KG1 (cell line): ENCODE data around the gene TMEM108.

Experiments used
- DNase-seq: peaks from one replicate; lab custom pipeline; 2025; lab: John Stamatoyannopoulos, UW

The TMEM108 gene

DNA sequence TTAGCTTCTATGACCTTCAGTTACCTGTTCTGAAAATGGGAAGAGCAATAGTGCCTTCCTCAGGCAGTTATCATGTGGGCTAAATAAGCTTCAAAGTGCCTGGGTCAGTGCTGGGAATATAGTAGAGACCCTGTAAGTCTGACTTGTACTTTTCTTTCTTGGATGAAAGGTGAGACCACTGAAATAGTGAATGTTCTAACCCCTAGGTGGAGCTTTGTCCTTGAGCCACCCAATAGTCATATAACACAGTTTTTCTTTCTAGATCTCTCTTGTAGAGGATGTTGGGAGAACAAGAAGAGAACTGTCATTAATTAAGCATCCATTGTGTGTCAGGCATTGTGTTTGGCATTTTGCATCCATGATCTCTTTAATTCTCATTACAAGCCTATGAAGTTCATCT is 348.7 kb downstream of the TMEM108 start:
- DNase-seq: no peak

DNA sequence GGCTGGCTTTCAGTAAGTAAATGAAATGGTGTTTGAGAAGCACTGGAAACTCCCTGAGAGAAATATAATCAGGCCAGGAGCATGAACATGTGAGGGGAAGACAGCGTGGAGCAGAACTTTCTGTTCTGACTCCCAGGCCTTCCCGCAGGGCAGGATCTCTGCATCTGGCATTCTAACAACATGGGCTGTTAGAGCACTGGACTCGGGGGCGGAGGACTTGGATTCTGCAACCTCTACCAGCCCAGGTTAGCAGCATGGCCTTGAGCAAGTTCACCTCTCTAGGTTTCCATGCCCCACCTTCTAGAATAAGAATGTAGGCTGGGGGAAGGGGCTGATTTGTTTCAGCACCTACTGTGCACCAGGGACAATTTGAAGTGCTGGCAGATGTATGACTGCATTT is 349.1 kb downstream of the TMEM108 start:
- no peak for DNase-seq

DNA sequence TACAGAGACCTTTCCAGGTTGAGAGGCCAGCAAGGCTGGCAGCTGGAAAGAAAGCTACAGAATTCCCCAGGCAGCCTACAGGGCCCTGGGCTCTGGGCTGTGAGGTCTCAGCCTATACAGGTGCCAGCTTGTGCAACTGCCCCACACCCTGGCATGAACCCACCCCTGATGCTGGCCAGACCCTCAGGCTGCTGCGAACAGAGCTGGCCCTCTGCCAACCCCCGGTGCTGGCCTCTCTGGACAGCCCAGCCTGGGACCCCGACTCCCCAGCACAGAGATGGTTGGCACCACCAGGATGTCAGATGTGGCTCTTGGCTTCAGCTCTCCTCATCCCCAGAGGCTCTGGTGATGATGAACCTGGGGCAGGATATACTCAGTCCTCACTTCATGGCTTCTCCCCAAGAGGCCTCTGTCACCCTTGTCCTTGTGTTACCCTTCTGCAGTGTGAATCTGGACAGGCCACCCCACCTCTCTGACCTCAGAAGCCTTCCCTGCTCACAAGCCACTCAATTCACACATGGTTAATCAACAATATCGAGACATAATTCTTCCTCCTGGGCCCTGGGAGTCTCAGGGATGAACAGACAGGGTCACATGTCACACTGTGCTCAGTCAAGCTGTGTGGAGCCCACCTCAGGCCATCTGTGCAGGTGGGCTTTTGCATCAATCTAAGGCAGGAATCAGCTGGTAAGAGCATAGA is 350.7 kb downstream of the TMEM108 start:
- DNase-seq: no peak

DNA sequence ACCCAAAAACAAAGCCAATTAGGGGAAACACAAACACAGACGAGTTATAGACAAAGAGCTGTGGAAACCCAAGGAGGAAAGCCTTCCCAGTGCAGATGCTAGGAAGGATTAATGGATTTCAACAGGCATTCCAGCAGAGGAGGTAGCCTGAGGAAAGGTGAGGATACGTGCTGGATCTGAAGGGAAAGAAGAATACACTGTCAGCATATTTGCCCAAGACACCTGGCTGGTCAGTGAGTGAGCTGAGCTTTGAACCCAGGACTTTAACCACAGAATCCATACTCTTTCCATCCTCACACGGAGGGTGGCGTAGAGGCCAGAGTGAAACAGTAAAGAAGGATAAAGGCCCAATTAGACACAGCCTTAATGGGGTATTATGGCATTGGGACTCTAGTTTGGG is 352.5 kb downstream of the TMEM108 start:
- no peak for DNase-seq

DNA sequence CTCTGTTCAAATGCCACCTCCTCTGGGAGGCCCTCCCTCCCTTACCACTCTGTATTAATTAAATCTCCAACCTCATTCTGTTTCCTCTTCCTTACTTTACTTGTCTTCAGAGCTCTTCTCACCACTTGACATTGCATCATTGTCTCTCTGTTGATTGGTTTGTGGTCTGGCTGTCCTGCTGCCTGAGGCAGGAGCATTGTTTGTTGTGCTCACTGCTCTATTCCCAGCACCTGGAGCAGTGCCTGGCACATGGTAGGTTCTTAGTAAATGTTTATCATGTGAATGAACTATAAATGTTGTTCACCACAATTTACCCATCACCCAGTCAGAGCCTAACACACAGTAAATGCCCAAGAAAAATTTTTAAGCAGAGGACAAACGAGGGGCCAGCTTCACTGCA is 355.0 kb downstream of the TMEM108 start:
- DNase-seq: no peak

DNA sequence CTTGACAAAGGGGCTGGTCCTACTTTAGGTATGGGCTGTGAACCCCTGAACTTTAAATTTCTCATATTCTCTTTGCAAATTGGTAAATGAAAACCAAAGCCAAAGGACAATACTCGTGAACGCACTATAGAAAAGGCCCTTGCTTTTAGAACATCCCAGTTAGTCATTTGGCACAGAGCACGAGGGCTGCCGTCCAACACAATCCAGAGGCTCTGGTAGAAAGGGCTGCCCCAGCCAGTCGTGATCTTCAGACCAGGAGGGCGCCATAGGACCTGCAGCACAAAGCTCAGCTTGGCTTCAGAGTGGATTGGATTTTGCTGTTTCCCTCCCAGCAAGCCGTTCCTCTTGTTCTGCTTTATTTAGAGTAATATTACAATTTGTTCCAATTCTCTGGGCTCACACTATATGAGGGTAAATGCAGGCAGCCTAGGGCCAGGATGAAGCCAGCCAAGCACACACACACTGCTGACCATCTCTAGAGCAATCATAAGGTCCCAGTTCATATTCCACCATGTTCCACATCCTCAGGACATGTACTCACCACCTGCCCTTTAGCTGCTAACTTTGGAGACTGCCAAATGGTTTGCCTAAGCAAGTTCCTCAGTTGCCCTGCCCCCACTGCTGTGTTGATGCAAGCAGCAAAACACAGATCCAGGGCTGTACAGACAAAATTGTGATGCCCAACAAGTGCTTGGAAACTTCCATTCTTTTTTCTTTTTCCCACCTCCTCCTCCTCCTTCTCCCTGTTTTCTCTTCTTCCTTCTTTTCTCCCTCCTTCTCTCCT is 355.7 kb downstream of the TMEM108 start:
- DNase-seq: no peak

DNA sequence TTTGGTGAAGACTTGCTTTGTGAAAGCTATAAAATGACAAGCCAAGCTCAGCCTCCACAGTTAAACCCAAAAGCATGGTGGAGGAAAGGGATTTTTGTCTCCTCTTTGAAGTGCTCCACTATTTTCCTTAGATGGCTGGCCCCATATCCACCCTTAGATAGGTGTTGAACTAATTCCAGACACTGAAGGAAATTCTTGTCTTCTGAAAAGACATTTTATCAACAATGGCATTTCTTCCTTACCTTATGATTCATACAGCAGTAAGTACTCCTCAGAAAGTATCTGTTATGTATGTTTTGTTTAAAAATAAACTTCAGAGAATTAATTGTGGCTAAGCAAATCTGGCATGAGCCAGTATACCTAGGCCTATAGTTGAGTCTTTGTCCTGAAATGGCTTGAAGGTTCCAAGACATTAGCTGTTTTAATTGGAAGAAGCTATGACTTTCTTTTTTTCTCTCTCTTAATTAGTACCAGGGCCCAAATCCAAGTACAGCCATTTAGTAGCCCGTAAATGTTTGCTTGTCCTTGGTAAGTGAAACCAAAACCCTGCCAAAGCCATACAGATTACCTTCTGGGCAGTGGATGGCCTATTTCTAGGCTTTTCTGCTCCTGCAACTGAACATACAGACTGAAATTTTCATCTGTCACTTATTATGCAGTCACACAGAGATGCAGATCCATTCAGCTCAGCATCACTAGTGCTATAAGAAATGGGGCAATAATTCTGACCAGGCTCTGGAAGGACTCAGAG is 356.5 kb downstream of the TMEM108 start:
- DNase-seq: no peak

DNA sequence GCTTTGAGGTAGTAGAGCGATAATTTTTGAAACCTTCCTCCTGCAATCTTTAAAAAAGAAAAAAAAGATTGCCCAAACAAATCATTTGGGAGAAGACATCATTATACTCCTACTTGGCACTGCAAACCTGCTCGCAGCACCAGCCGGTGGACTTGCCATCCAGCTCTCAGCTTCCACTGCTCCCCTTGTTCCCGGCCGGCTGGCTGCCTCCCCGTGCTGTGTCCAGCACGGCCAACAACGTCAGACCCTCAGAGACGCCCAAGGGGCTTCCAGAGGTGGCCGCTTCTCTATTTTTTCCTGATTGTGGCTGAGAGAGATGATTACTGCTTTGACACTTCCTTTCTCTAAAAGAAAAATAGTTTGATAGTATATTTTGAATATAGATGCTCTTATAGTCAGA is 358.7 kb downstream of the TMEM108 start:
- DNase-seq: no peak

DNA sequence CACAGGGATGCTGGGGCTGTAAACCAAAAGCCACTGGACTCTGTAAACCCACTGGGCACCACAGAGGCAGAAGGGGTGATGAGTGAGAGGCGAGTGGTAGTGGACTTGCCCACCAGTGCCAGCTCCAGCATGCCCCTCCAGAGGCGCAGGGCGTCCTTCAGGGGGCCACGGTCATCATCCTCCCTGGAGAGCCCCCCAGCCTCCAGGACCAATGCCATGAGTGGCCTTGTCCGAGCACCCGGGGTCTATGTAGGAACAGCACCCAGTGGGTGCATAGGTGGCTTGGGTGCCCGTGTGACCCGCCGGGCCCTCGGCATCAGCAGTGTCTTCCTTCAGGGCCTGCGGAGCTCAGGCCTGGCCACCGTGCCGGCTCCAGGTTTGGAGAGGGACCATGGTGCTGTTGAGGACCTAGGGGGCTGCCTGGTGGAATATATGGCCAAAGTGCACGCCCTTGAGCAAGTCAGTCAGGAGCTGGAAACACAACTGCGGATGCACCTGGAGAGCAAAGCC is 361.9 kb downstream of the TMEM108 start, which contains the start of gene BFSP2:
Gene BFSP2, plus strand, starts transcription at position 51 of the 510 bp plus-strand sequence. Its CDS starts 28 bp downstream, at position 79.
- DNase-seq: no peak

DNA sequence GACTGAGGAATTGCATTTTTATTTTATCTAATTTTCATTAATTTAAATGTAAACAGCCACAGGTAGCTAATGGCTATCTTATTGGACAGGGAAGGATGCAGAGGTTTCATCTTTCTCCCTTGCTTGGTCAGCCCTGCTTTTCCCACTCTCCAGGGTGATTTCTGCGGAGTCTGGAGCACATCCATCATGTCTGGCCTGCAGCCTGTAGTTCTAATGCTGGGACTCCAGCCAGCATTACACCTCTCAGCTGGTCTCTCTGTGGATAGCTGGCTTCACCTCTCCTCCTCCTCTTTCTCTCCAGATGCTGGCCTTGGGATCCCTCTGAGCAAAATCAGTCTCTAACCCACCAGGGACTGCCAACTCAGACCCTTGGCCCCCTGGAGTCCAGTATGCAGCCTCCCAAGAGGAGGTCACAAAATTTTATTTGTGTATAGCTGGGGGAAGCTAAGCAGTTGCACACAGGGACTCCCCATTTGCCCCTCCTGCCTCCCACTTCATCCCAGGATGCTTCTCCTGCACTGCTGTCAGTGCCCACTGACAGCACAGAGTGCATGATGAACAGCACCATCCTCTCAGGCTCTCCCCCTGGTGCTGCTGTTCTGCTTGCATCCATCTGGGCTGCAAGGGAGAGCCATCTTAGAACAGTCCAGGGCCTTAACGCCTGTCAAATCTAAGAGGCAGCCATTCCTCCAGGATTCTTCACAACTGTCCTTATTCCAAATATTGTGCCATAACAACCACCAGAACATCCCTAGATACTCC is 363.4 kb downstream of the TMEM108 start:
- no peak for DNase-seq

DNA sequence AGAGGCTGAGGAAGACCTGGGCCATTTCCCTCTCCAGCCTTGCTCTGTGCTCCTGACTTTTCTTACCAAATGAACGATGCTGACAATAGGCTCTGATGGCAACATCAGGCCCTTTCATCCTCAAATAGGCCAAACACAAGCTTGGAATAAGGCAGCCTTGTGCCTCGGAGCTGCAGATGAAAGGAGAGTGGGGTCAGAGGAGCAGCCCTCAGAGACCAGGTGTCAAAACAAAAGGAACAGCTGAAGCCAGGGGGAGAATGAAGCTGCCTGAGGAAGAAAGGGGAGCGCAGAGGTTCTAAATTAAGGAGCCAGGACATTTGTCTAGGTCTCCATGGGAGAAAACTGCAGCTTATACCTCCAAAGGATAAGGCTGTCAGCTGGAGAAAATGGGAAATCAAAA is 366.7 kb downstream of the TMEM108 start:
- no peak for DNase-seq

DNA sequence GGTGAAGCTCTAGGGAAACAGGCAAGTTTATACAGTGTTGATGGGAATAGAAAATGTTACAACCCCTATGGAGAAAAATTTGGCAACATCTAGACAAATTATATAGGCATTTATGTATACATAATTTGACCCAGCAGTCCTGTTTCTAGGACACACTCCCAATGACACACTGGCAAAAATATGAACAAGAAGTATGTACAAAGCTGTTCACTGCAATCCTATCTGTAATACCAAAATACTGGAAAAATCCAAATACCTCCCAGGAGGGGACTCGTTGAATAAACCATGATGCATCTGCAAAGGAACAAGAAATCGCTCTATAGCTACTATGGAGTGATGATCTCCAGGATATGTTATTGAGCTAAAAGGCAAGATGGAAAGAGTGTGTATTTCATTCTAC is 370.2 kb downstream of the TMEM108 start:
- DNase-seq: no peak

DNA sequence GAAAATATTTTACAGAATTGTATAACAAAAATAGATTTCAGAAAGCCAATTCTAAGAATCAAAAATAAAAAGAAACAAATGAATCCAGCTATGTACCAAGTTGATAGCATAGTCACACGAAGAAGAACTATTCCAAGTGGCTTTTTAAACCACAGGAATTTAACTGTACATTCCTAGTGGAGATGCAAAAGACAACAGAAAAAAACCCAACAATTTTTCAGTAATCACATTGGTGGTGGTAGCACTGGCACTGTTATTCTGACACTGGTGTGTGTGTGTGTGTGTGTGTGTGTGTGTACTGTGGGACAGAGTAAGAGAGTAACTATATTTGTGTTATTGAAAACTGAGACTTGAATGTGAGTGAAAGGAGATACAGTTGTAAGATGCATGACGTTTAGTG is 370.8 kb downstream of the TMEM108 start:
- DNase-seq: no peak

DNA sequence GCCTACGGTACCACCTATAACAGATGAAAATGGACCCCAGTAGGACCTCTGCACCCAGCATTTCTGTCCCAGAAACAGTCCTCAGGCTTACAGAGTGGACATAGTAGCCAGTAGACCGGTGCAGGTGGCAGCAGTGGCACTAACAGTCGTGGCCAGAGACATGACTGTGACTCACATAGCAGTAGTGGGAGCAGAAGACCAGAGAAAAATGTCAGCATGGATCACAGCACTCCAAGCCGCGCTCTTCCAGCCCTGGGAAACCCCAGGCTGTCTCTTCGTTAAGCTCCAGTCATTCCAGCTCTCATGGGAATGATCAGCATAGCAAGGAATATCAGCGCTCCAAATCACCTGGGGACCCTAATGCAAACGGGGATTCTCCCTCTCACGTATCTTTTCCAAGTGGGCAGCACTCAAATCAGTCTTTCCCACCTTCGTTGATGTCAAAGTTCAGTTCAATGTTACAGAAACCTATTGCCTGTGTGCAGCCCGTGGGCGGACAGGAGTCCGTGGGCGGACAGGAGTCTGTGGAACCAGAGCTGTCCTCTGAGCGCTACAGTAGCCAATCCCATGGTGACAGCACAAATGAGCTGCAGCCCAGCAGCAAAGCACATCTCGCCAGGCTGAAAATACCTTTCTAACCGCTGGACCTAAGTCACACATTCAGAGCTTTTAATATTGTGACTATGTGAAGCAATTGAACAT is 372.2 kb downstream of the TMEM108 start:
- DNase-seq: no peak

DNA sequence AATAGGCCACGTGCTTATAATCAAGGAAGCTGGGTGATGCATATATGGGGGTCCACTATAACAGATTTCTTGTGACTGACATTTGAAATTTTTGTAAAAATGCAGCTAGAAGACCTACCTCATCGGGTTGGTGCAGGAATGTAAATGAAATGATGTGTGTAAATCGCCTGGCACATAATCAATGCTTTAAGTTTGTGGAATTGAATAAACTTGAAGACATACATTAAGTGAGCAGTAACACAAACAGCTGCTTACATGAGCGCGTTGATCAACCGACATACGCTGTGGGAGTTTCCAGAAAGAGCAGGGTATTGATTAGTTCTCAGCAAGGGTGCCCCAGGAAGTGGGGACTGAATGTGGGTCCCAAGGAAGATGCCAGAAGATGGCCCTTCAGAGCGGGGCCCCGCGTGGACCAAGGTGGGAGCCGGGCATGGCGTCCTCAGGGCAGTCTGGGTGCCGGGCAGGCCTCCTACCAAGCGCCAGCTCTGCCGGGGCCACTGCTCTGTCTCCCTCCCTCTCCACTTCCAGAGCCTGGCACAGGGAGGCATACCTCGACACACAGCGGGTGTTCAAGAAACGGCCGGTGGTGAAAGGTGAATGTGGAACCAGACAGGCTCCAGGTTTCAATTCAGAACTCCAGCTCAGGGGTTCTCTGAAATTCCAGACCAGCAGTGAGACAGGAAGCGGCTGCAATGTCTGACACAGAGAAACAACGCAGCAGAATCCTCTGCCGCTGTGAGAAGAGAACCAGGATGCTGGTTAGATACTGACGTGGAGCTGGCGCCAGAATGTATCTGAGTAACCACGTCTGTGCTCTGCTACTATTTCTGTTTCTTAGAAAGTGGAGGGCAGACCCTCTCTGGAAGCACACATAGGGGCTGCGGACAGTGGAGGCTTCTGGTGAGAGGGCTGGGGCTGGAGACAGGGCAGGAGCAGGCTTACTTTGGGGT is 374.3 kb downstream of the TMEM108 start:
- DNase-seq: no peak

DNA sequence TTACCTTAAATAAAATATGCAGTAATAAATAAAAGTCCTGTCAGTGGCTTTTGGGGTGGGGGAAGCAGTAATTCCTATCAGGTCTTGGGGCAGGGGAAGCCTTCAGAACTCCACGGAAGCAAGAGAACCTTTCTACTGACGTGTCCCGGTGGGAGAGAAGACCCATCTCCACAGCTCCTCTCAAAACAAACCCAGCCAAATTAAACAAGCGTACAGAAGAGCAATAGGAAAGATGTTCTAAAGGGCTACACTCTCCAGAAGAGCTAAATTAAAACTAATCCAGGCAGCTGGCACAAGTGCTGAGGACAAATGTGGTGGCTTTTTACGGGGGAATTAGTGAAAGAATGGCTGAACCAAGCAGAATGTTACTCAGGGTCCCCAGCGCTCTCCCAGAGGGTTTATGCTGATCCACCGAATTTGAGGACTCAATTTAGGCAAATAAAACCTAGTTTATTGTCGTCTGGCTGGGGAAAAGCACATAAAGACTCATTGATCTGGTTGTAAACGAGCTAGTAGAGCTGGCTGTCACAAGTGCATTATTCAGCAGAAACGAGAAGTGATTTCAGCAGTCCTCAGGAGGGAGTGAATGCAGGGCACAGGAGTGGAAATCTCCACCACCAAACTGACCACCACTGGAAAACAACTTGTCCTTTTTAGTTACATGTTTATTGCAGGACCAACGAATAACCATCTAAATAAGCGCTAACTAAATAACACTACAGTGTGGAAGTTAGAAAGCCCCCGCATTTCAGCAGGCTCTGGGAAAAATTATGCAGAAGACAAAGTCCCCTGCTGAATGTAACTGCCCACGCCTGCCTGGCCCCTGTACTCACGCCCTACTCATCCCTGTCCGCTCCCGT is 375.2 kb downstream of the TMEM108 start:
- DNase-seq: no peak

DNA sequence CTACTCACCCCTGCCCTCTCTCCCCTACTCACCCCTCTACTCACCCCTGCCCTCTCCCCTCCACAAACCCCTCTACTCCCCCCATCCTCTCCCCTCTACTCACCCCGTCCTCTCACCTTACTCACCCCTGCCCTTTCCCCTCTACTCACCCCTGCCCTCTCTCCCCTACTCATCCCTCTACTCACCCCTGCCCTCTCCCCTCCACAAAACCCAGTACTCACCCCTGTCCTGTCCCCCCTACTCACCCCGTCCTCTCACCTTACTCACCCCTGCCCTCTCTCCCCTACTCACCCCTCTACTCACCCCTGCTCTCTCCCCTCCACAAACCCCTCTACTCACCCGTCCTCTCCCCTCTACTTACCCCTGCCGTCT is 375.8 kb downstream of the TMEM108 start:
- DNase-seq: no peak

DNA sequence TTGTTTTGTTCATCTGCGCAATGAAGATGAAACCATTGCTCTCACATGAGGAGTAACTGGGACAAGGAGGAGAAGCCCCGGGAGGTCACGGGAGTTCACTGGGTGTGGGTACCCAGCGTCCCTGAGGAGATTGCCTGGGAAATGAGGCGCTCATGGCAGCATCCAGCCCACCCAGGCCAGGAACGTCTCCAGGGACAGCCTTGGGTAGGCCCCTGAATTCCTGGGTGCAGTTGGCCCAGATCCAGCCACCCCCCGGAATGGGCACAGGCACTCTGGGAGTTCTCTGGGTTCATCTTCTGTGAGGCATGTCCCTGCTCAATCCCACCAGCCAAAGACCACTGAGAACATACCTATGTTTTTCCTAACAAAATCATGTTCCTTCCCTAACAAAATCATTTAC is 380.2 kb downstream of the TMEM108 start:
- no peak for DNase-seq
